CD14-positive monocyte (primary cell): Measurements from ENCODE around the gene TM9SF3. TPM values are rescaled to one million over a fixed set of nuclear protein-coding genes. Genes with fewer than 3 reads are reported as not detected.

Experiments used
- DNase-seq, 3 donors: peaks; one replicate each; pipeline ENCODE4 v3.0.0-alpha.2; 2011 to 2022
- H2AFZ ChIP-seq: 2 replicates; pipeline ENCODE4 v1.6.0; 2012; ENCODE audit warnings: mild to moderate bottlenecking, low read depth, low read length, inconsistent platforms; ENCODE audit not compliant: insufficient read depth, poor library complexity, severe bottlenecking
- H3K27ac ChIP-seq, 2 donors: 1 replicate in 1 of 2; 2 replicates in 1 of 2; pipeline ENCODE4 v1.5.1; 2012 to 2013; ENCODE audit warnings: low read length in 2 of 2, control low read depth in 1 of 2, inconsistent platforms in 1 of 2, low read depth in 1 of 2, mild to moderate bottlenecking in 1 of 2
- H3K27me3 ChIP-seq, 2 donors: one replicate each; pipeline versions ENCODE4 v1.6.0 to v1.6.1; 2011 to 2013; ENCODE audit warnings: low read length in 2 of 2; ENCODE audit not compliant: control insufficient read depth in 2 of 2, insufficient read depth in 2 of 2
- H3K36me3 ChIP-seq, 2 donors: replicated peaks in 1 of 2; 1 replicate in 1 of 2; 2 replicates in 1 of 2; pipeline versions ENCODE4 v1.5.1 to v1.6.1; 2012 to 2013; ENCODE audit warnings: low read length in 2 of 2, control low read depth in 1 of 2, inconsistent platforms in 1 of 2, mild to moderate bottlenecking in 1 of 2; ENCODE audit not compliant: insufficient read depth in 2 of 2, control insufficient read depth in 1 of 2
- H3K4me1 ChIP-seq, 2 donors: 1 replicate in 1 of 2; 2 replicates in 1 of 2; pipeline versions ENCODE4 v1.5.1 to v1.6.1; 2012 to 2013; ENCODE audit warnings: low read length in 2 of 2, control low read depth in 1 of 2, inconsistent platforms in 1 of 2, mild to moderate bottlenecking in 1 of 2, moderate library complexity in 1 of 2; ENCODE audit not compliant: insufficient read depth in 2 of 2, control insufficient read depth in 1 of 2
- H3K4me2 ChIP-seq: replicated peaks from 2 replicates; pipeline ENCODE3; 2012; ENCODE audit warnings: low read length, moderate library complexity, mild to moderate bottlenecking; ENCODE audit not compliant: poor library complexity, severe bottlenecking; ENCODE audit errors: extremely low read depth
- H3K4me3 ChIP-seq, 3 experiments: fragments of 200-600 bp in 1 of 3; sonication (generic) in 1 of 3; replicated peaks in 1 of 3; 1 replicate in 2 of 3; 2 replicates in 1 of 3; pipeline ENCODE4 v1.5.1; 2011 to 2013; ENCODE audit warnings: low read length in 3 of 3, mild to moderate bottlenecking in 3 of 3, control low read depth in 2 of 3, low read depth in 2 of 3, inconsistent platforms in 1 of 3, moderate library complexity in 1 of 3
- H3K79me2 ChIP-seq: 2 replicates; pipeline ENCODE4 v1.6.0; 2012; ENCODE audit warnings: mild to moderate bottlenecking, control low read depth, inconsistent platforms, low read length, moderate library complexity; ENCODE audit not compliant: insufficient read depth
- H3K9ac ChIP-seq: 2 replicates; pipeline ENCODE4 v1.6.0; 2017; ENCODE audit warnings: low read length, mild to moderate bottlenecking; ENCODE audit not compliant: insufficient read depth, poor library complexity, severe bottlenecking
- H3K9me3 ChIP-seq, 2 donors: replicated peaks in 1 of 2; 1 replicate in 1 of 2; 2 replicates in 1 of 2; pipeline versions ENCODE4 v1.5.1 to v1.6.1; 2012 to 2013; ENCODE audit warnings: low read length in 2 of 2, control low read depth in 1 of 2; ENCODE audit not compliant: control insufficient read depth in 1 of 2, insufficient read depth in 1 of 2
- H4K20me1 ChIP-seq: 2 replicates; pipeline ENCODE4 v1.6.0; 2012; ENCODE audit warnings: mild to moderate bottlenecking, low read length, control low read depth, moderate library complexity; ENCODE audit not compliant: insufficient read depth
- H3K27ac Mint-ChIP-seq, 7 donors: one replicate each; pipeline ENCODE4 v1.8.0; 2020; ENCODE audit warnings: mild to moderate bottlenecking in 7 of 7, mixed read lengths in 7 of 7, moderate library complexity in 6 of 7, inconsistent platforms in 2 of 7
- H3K27me3 Mint-ChIP-seq, 3 donors: one replicate each; pipeline ENCODE4 v1.8.0; 2021 to 2022; ENCODE audit warnings: low read depth in 3 of 3, mild to moderate bottlenecking in 3 of 3, mixed read lengths in 3 of 3, moderate library complexity in 3 of 3, inconsistent platforms in 1 of 3
- H3K36me3 Mint-ChIP-seq, 2 donors: one replicate each; pipeline ENCODE4 v1.8.0; 2020; ENCODE audit warnings: mixed read lengths in 2 of 2, inconsistent platforms in 1 of 2, mild to moderate bottlenecking in 1 of 2
- H3K4me1 Mint-ChIP-seq: one replicate; pipeline ENCODE4 v1.8.0; 2020; ENCODE audit warnings: mild to moderate bottlenecking, mixed read lengths
- H3K4me3 Mint-ChIP-seq, 2 donors: one replicate each; pipeline ENCODE4 v1.8.0; 2020; ENCODE audit warnings: mild to moderate bottlenecking in 2 of 2, mixed read lengths in 2 of 2, moderate library complexity in 1 of 2
- H3K9me3 Mint-ChIP-seq, 7 donors: one replicate each; pipeline ENCODE4 v1.8.0; 2020 to 2022; ENCODE audit warnings: mixed read lengths in 7 of 7, mild to moderate bottlenecking in 6 of 7, moderate library complexity in 6 of 7, inconsistent platforms in 2 of 7
- CTCF ChIP-seq: fragments of 200-600 bp; IDR thresholded peaks from one replicate; pipeline ENCODE4 v1.8.0; 2022; ENCODE audit warnings: antibody characterized with exemption, mild to moderate bottlenecking
- WGBS: methylation state at CpG from one replicate; pipeline ENCODE4 v1.1.5; 2013; ENCODE audit warnings: missing lambda C conversion rate; ENCODE audit not compliant: insufficient coverage; 5-methylcytosine and 5-hydroxymethylcytosine counted together
- intact Hi-C, 2 donors: fragments of 100-400 bp; cut with micrococcal nuclease; formaldehyde crosslinking; loops; one replicate each; pipeline versions ENCODE4 v1.15.0 to v1.15.1; 2023
- polyA plus RNA-seq, 3 donors: library from polyadenylated mRNA; depleted of rRNA in 1 of 3; unstranded in 2 of 3; stranded (reverse) in 1 of 3; fragments of 300-500 nt in 2 of 3; fragments of >200 nt in 1 of 3; fragmentation: Illumina TruSeq in 2 of 3; gene quantifications; 1 replicate in 2 of 3; 2 replicates in 1 of 3; pipeline ENCODE4 v1.2.3, GENCODE V29; 2012 to 2021

Gene TM9SF3
- polyA plus RNA-seq, 3 donors, result 23.9 to 67.1 (median 59.9) TPM

DNA sequence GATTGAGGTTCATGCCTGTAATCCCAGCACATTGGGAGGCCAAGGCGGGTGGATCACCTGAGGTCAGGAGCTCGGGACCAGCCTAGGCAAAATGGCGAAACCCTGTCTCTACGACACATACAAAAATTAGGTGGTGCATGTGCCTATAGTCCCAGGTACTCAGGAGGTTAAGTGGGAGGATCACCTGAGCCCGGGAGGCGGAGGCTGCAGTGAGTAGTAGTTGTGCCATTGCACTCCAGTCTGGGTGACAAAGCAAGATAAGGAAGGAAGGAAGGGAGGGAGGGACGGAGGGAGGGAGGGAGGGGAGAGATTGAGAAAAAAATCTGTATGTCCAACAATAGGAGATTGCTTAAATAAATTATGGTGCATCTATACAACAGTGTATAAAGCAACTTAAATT, 86.3 kb downstream of the TM9SF3 start:
- no peaks in the 10 kb centered on the region for H3K9me3 ChIP-seq
- TF ChIP-seq CTCF, result no peak
- no peak overlapping the region for H3K4me3 ChIP-seq
- H3K36me3 ChIP-seq, result no peaks in the 10 kb centered on the region
- H3K36me3 Mint-ChIP-seq, result no peaks in the 10 kb centered on the region
- no peak overlapping the region for H3K27ac Mint-ChIP-seq
- H3K4me2 ChIP-seq, result no peak overlapping the region
- no peak overlapping the region for H2AFZ ChIP-seq
- H3K4me1 Mint-ChIP-seq, result no peaks in the 10 kb centered on the region
- DNase-seq, result no peak
- no peak overlapping the region for H3K4me3 Mint-ChIP-seq
- WGBS, result 96% methylated on average over 4 of the region's 7 CpGs
- no peaks in the 10 kb centered on the region for H3K27me3 ChIP-seq
- intact Hi-C loops, result no loop called here
- H3K27ac ChIP-seq, result no peak overlapping the region
- H3K79me2 ChIP-seq, result no peaks in the 10 kb centered on the region
- no peak overlapping the region for H3K9ac ChIP-seq
- H4K20me1 ChIP-seq, result no peaks in the 10 kb centered on the region
- H3K27me3 Mint-ChIP-seq, result peaks cover 7 to 21% (median 13%) of the 10 kb centered on the region in 3 donors
- peaks cover 0 to 2% (median 0%) of the 10 kb centered on the region in 7 donors for H3K9me3 Mint-ChIP-seq
- H3K4me1 ChIP-seq, result no peaks in the 10 kb centered on the region

GRCh38 chr10:96500050-96500449, 86.8 kb downstream of the TM9SF3 start:
- no peak overlapping the region for H3K4me3 ChIP-seq
- Mint-ChIP-seq H3K4me1 (no peaks in the 10 kb centered on the region), H3K36me3 (no peaks in the 10 kb centered on the region), H3K27ac (no peak overlapping the region), H3K9me3 (peaks cover 0 to 2% (median 0%) of the 10 kb centered on the region in 7 donors), H3K27me3 (peaks cover 7 to 22% (median 13%) of the 10 kb centered on the region in 3 donors), H3K4me3 (no peak overlapping the region)
- H3K9me3 ChIP-seq, result no peaks in the 10 kb centered on the region
- H3K36me3 ChIP-seq, result no peaks in the 10 kb centered on the region
- no peaks in the 10 kb centered on the region for H4K20me1 ChIP-seq
- no peaks in the 10 kb centered on the region for H3K27me3 ChIP-seq
- no peak overlapping the region for H3K4me2 ChIP-seq
- H2AFZ ChIP-seq, result no peak overlapping the region
- intact Hi-C loops, result no loop called here
- WGBS, result 100% methylated on average over 1 of the region's 3 CpGs
- no peak for DNase-seq
- no peaks in the 10 kb centered on the region for H3K4me1 ChIP-seq
- no peak for TF ChIP-seq CTCF
- H3K27ac ChIP-seq, result no peak overlapping the region
- H3K9ac ChIP-seq, result no peak overlapping the region
- H3K79me2 ChIP-seq, result no peaks in the 10 kb centered on the region
